Activated CD4-positive, alpha-beta T cell treated with anti-CD3 and anti-CD28 coated beads, Interleukin-2, amount 50 U/mL, for 16 hours (primary cell): ENCODE results near the gene SEMA3C.
"Not testable (repeated sequence)": the region's sequence is repeated elsewhere in the genome, so short reads cannot be mapped to it uniquely, and the experiment has no call there.

Source experiments
- DNase-seq: peaks from one replicate; pipeline ENCODE4 v3.0.0-alpha.2; 2020

The SEMA3C gene

GRCh38 chr7:80918909-80919721, at the start of gene SEMA3C:
Gene SEMA3C, minus strand, starts transcription at chr7:80919051. Its CDS starts 2,270 bp downstream, at chr7:80916781.
- DNase-seq = no peak

- no peak for DNase-seq
Measured at GRCh38 chr7:80968606-80969005, 49.8 kb upstream of the SEMA3C start.

GRCh38 chr7:80967917-80968297, 49.1 kb upstream of the SEMA3C start:
- DNase-seq = no peak

GRCh38 chr7:80967071-80967916, 48.4 kb upstream of the SEMA3C start:
- no peak for DNase-seq

- no peak for DNase-seq
Measured at GRCh38 chr7:80960244-80960795, 41.5 kb upstream of the SEMA3C start.

- no peak for DNase-seq
Measured at GRCh38 chr7:80957226-80957777, 38.5 kb upstream of the SEMA3C start.

- no peak for DNase-seq
Measured at GRCh38 chr7:80954191-80954590, 35.3 kb upstream of the SEMA3C start.

GRCh38 chr7:80950550-80950967, 31.7 kb upstream of the SEMA3C start:
- DNase-seq = no peak

GRCh38 chr7:80949449-80949848, 30.6 kb upstream of the SEMA3C start:
- no peak for DNase-seq

- DNase-seq = no peak
Measured at GRCh38 chr7:80946858-80947257, 28.0 kb upstream of the SEMA3C start.

- no peak for DNase-seq
Measured at GRCh38 chr7:80945976-80946375, 27.1 kb upstream of the SEMA3C start.

- DNase-seq = no peak
Measured at GRCh38 chr7:80943342-80943741, 24.5 kb upstream of the SEMA3C start.

GRCh38 chr7:80942261-80943041, 23.6 kb upstream of the SEMA3C start:
- DNase-seq = no peak

GRCh38 chr7:80941208-80941758, 22.4 kb upstream of the SEMA3C start:
- no peak for DNase-seq

GRCh38 chr7:80940539-80941207, 21.8 kb upstream of the SEMA3C start:
- no peak for DNase-seq

GRCh38 chr7:80937336-80937735, 18.5 kb upstream of the SEMA3C start:
- no peak for DNase-seq

GRCh38 chr7:80935991-80936780, 17.3 kb upstream of the SEMA3C start:
- DNase-seq = no peak

- DNase-seq = no peak
Measured at GRCh38 chr7:80934321-80934720, 15.5 kb upstream of the SEMA3C start.

- no peak for DNase-seq
Measured at GRCh38 chr7:80932536-80932935, 13.7 kb upstream of the SEMA3C start.

GRCh38 chr7:80929619-80930018, 10.8 kb upstream of the SEMA3C start:
- no peak for DNase-seq

GRCh38 chr7:80926955-80927354, 8.1 kb upstream of the SEMA3C start:
- DNase-seq = not testable (repeated sequence)
